ENCODE measurements around the gene PNP. TPM values are rescaled to one million over a fixed set of nuclear protein-coding genes. Genes with fewer than 3 reads are reported as not detected.

PNP gene
- total and polyA plus RNA-seq, 10 of the 15 experiments (the other 5 are each of a cell fraction or from before 2014, with no cell fraction given), result 103 to 215 (median 138) TPM

- intact Hi-C loops (cut with micrococcal nuclease; ENCODE audit: unreplicated experiment), result no loop called here
- Histone ChIP-seq H4K20me1 (ENCODE audit: control insufficient read depth, insufficient read depth) (no peaks in the 10 kb centered on the region), H3K4me2 (ENCODE audit: control insufficient read depth, insufficient read depth) (no peak overlapping the region), H3K9me3 (replicated peaks; ENCODE audit: control insufficient read depth, insufficient read depth, low read length) (no peaks in the 10 kb centered on the region), H3K4me1 (ENCODE audit: control insufficient read depth, insufficient read depth, low read length) (no peaks in the 10 kb centered on the region), H3K36me3 (ENCODE audit: control insufficient read depth in 2 of 2, insufficient read depth in 2 of 2, low read length in 1 of 2) (no peaks in the 10 kb centered on the region), H3K79me2 (ENCODE audit: control insufficient read depth, insufficient read depth, low read length) (no peaks in the 10 kb centered on the region), H3K27ac (ENCODE audit: control insufficient read depth, insufficient read depth) (no peak overlapping the region), H3K9ac (ENCODE audit: control insufficient read depth, insufficient read depth, low read length) (no peak overlapping the region), H3K4me3 (no peak overlapping the region), H2AFZ (ENCODE audit: control insufficient read depth, low read depth, low read length) (no peak overlapping the region), H3K27me3 (replicated peaks in 1 of 2; ENCODE audit: control insufficient read depth in 2 of 2, insufficient read depth in 2 of 2, low read length in 1 of 2) (no peaks in the 10 kb centered on the region)
- in situ Hi-C loops (cut with MboI), result no loop called here
- DNase-seq (ENCODE audit: low read depth, low spot score) (no peak), FAIRE-seq (no peak), ATAC-seq (no peak)
- 22% methylated on average over 7 of the region's 7 CpGs for WGBS (ENCODE audit: insufficient coverage, insufficient replicate concordance, low lambda C conversion rate, missing lambda C conversion rate)
- SMC1A ChIA-PET (ENCODE audit: uncharacterized antibody, unreplicated experiment), result no interaction called here
- TF ChIP-seq TCF3 (IDR thresholded peaks at IDR 0.05; ENCODE audit: borderline replicate concordance, insufficient read depth, low read depth, low read length) (no peak), POLR2A (IDR thresholded peaks at IDR 0.05; ENCODE audit: low read depth, low read length) (no peak), E2F8 (IDR thresholded peaks at IDR 0.05; ENCODE audit: low read depth, partially characterized antibody) (no peak), NFXL1 (IDR thresholded peaks at IDR 0.05; ENCODE audit: borderline replicate concordance) (no peak), CUX1 (IDR thresholded peaks at IDR 0.05; ENCODE audit: insufficient replicate concordance, low read depth, low read length) (no peak)
- CTCF ChIA-PET, result interaction anchor here (1.8 kb wide), 1 partner anchor 97 kb away, joined by 7 read pairs; no protein-coding TSS in a partner anchor
- RAD21 ChIA-PET (ENCODE audit: unreplicated experiment), result no interaction called here
- POLR2A ChIA-PET, result no interaction called here
- no TSS peak for BruUV-seq (replicated peaks)
Measured at GRCh38 chr14:20512177-20512905, 43.1 kb downstream of the PNP start.
